Osteocyte (in vitro differentiated cells): Measurements from ENCODE around the gene RPL32. TPM values are rescaled to one million over a fixed set of nuclear protein-coding genes. Genes with fewer than 3 reads are reported as not detected.

ENCODE experiments used
- DNase-seq: peaks from one replicate; pipeline ENCODE4 v3.0.0; 2021; ENCODE audit warnings: mixed read lengths; ENCODE audit not compliant: unreplicated experiment; ENCODE audit errors: extremely low spot score
- H3K27ac Mint-ChIP-seq: one replicate; pipeline ENCODE4 v1.8.0; 2021; ENCODE audit warnings: mild to moderate bottlenecking, mixed read lengths; ENCODE audit not compliant: unreplicated experiment
- H3K27me3 Mint-ChIP-seq: one replicate; pipeline ENCODE4 v1.8.0; 2021; ENCODE audit warnings: mixed read lengths; ENCODE audit not compliant: unreplicated experiment
- H3K36me3 Mint-ChIP-seq: one replicate; pipeline ENCODE4 v1.8.0; 2021; ENCODE audit warnings: mixed read lengths; ENCODE audit not compliant: unreplicated experiment
- H3K4me1 Mint-ChIP-seq: one replicate; pipeline ENCODE4 v1.8.0; 2021; ENCODE audit warnings: mixed read lengths; ENCODE audit not compliant: unreplicated experiment
- H3K4me3 Mint-ChIP-seq: one replicate; pipeline ENCODE4 v1.8.0; 2021; ENCODE audit warnings: mild to moderate bottlenecking, moderate library complexity, mixed read lengths; ENCODE audit not compliant: unreplicated experiment
- H3K9me3 Mint-ChIP-seq: one replicate; pipeline ENCODE4 v1.8.0; 2021; ENCODE audit warnings: mixed read lengths; ENCODE audit not compliant: unreplicated experiment
- total RNA-seq: library from RNA; stranded (reverse); gene quantifications from 2 replicates; pipeline ENCODE4 v1.2.1, GENCODE V29; 2021
- TF ChIP-seq, protein P1 (sequence below): fragments of 200-600 bp; sonication (generic); IDR thresholded peaks from 2 replicates; pipeline ENCODE4 v1.5.0; 2021; ENCODE audit warnings: antibody characterized with exemption, mild to moderate bottlenecking, moderate library complexity

The RPL32 gene
- total RNA-seq, 1 donor from 2014 or later = 1,247 TPM

DNA sequence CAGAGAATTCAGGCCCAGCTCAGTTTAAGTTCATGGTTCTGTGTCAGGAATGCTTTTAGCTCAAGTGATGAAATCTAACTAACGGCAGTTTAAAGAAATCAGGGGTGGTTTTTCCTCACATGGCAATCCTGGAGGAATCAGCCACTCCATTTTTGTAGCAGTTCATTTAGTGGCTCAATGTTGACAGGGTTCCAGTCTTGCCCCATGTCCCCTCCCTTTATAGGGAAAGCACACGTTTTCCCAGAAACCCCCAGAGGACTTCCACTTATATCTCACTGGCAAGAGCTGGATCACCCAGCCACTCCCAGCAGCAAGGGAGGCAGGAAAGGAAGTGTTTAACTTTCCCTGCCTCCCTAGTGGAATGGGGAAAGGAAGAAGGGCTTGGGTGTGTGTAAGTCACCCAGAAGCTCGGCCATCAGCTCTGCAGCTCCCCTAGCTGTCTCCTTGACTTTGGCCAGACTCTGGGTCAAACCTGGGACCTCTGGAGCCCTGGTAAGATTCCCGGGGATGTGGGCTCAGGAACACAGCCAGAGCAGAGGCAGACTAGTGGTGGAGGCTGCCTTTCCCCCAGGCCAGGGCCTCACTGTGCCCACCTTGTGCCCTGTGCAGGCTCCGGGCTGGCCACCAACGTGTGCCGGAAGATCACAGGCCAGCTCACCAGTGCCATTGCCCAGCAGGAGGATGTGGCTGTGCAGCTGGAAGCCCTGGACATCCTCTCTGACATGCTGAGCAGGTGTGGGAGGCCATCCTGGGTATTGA is 33.6 kb downstream of the RPL32 start:
- Mint-ChIP-seq H3K36me3 (peaks cover 2% of the 10 kb centered on the region), H3K27me3 (no peaks in the 10 kb centered on the region), H3K4me1 (peaks cover 14% of the 10 kb centered on the region), H3K9me3 (no peaks in the 10 kb centered on the region), H3K27ac (no peak overlapping the region), H3K4me3 (no peak overlapping the region)
- TF ChIP-seq, protein P1, sequence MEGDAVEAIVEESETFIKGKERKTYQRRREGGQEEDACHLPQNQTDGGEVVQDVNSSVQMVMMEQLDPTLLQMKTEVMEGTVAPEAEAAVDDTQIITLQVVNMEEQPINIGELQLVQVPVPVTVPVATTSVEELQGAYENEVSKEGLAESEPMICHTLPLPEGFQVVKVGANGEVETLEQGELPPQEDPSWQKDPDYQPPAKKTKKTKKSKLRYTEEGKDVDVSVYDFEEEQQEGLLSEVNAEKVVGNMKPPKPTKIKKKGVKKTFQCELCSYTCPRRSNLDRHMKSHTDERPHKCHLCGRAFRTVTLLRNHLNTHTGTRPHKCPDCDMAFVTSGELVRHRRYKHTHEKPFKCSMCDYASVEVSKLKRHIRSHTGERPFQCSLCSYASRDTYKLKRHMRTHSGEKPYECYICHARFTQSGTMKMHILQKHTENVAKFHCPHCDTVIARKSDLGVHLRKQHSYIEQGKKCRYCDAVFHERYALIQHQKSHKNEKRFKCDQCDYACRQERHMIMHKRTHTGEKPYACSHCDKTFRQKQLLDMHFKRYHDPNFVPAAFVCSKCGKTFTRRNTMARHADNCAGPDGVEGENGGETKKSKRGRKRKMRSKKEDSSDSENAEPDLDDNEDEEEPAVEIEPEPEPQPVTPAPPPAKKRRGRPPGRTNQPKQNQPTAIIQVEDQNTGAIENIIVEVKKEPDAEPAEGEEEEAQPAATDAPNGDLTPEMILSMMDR = no peak
- DNase-seq = no peak

GRCh38 chr3:12807066-12807465 is 34.3 kb downstream of the RPL32 start:
- DNase-seq = no peak
- Mint-ChIP-seq H3K9me3 (no peaks in the 10 kb centered on the region), H3K4me1 (peaks cover 14% of the 10 kb centered on the region), H3K27ac (no peak overlapping the region), H3K27me3 (no peaks in the 10 kb centered on the region), H3K4me3 (no peak overlapping the region), H3K36me3 (peaks cover 2% of the 10 kb centered on the region)
- TF ChIP-seq, protein P1 = no peak

DNA sequence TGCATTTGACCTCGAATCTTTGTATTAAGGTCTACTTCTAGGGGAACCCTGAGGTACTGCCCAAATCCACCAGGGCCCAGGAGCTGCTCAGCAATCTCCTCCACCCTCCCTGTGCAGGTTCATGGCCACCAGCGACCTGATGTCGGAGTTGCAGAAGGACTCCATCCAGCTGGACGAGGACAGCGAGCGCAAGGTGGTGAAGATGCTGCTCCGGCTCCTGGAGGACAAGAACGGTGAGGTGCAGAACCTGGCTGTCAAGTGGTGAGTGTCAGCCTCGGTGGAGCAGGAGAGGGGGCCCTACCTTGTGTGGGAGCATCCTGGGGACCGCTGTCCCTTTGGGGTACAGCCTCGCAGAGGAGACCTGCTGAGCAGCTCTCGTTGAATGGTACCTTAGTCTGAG is 38.0 kb downstream of the RPL32 start:
- DNase-seq = no peak
- no peaks in the 10 kb centered on the region for H3K4me1 Mint-ChIP-seq

GRCh38 chr3:12799525-12800440 is 41.6 kb downstream of the RPL32 start:
- Mint-ChIP-seq H3K4me3 (no peak overlapping the region), H3K9me3 (no peaks in the 10 kb centered on the region), H3K36me3 (no peaks in the 10 kb centered on the region), H3K27ac (no peak overlapping the region), H3K4me1 (peaks cover 7% of the 10 kb centered on the region), H3K27me3 (no peaks in the 10 kb centered on the region)
- TF ChIP-seq, protein P1 = no peak
- DNase-seq = no peak

More for the DNA sequence above, 38.0 kb downstream of the RPL32 start:
- H3K9me3 Mint-ChIP-seq = no peaks in the 10 kb centered on the region
- H3K27me3 Mint-ChIP-seq = no peaks in the 10 kb centered on the region
- H3K36me3 Mint-ChIP-seq = peaks cover 2% of the 10 kb centered on the region
- H3K27ac Mint-ChIP-seq = no peak overlapping the region
- H3K4me3 Mint-ChIP-seq = no peak overlapping the region
- TF ChIP-seq, protein P1 = no peak
